Mesodermal cell (in vitro differentiated cells): ENCODE data around the gene SLC26A11.

Experiments
- H3K27ac ChIP-seq: 2 replicates; pipeline ENCODE4 v1.7.0; 2013; ENCODE audit warnings: mild to moderate bottlenecking, low read depth, low read length, moderate library complexity; ENCODE audit not compliant: severe bottlenecking
- H3K36me3 ChIP-seq: 2 replicates; pipeline ENCODE4 v1.7.1; 2013; ENCODE audit warnings: mild to moderate bottlenecking, low read length, moderate library complexity; ENCODE audit not compliant: control insufficient read depth, insufficient read depth
- H3K4me1 ChIP-seq: one replicate; pipeline ENCODE4 v1.7.1; 2013; ENCODE audit warnings: mild to moderate bottlenecking, low read length; ENCODE audit not compliant: insufficient read depth, control insufficient read depth, poor library complexity, severe bottlenecking
- H3K4me3 ChIP-seq: 2 replicates; pipeline ENCODE4 v1.7.0; 2013; ENCODE audit warnings: low read length, control low read depth, mild to moderate bottlenecking; ENCODE audit not compliant: insufficient read depth, poor library complexity, severe bottlenecking; ENCODE audit errors: extremely low read depth
- H3K9me3 ChIP-seq: 2 replicates; pipeline ENCODE4 v1.7.1; 2013; ENCODE audit warnings: mild to moderate bottlenecking, low read length, moderate library complexity; ENCODE audit not compliant: control insufficient read depth
- WGBS, 2 experiments: methylation state at CpG; one replicate each; pipeline ENCODE4 v1.1.5; 2013; ENCODE audit warnings: missing lambda C conversion rate in 2 of 2; ENCODE audit not compliant: insufficient coverage in 2 of 2; 5-methylcytosine and 5-hydroxymethylcytosine counted together

SLC26A11 gene

GRCh38 chr17:80224683-80225082, 4.5 kb downstream of the SLC26A11 start:
- Histone ChIP-seq H3K27ac (no peak overlapping the region), H3K36me3 (peaks cover 21% of the 10 kb centered on the region), H3K9me3 (no peaks in the 10 kb centered on the region), H3K4me1 (peaks cover 9% of the 10 kb centered on the region), H3K4me3 (no peak overlapping the region)
- WGBS, 2 experiments, result 74 to 96% methylated on average over 3 to 4 of the region's 6 CpGs

DNA sequence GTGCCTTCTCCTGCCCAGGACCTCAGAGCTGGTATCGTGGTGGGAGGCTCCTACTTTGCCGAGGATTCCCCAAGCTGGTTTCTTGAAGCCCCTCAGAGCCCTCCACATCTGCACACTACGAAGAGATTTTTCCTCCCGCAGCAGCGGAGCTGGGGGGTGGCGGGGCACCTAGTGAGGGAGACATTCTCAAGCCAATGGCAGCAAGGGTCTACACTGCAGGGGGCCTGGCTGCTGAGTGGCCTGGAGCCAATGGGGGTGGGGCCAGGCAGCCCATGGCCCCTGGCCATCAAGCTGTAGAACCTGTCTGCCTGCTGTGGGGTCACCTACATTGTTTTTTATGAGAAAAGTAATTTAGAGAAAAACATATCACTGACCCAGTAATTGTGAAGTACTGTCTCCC, 5.0 kb downstream of the SLC26A11 start:
- H3K27ac ChIP-seq, result no peak overlapping the region
- no peaks in the 10 kb centered on the region for H3K9me3 ChIP-seq
- peaks cover 21% of the 10 kb centered on the region for H3K36me3 ChIP-seq
- 58 to 90% methylated on average over 2 of the region's 6 CpGs for WGBS, 2 experiments
- no peak overlapping the region for H3K4me3 ChIP-seq
- peaks cover 9% of the 10 kb centered on the region for H3K4me1 ChIP-seq

DNA sequence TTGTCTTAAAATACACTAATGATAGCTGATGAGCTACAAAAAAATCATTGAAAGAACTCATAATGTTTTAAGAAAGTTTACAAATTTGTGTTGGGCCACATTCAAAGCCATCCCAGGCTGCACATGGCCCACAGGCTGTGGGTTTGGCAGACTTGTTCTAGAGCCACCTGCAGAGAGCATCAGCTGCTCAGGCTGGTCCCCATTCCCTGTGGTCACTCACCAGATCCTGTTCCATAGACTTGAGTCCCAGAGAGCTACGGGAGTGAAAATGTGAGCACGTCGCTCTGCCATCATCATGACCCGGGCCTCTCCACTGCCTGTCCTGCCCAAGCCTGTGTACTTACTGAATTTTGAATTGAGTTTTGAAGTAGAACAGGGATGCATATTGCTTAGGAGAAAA, 6.9 kb downstream of the SLC26A11 start:
- Histone ChIP-seq H3K4me3 (no peak overlapping the region), H3K9me3 (peaks cover 6% of the 10 kb centered on the region), H3K36me3 (peaks cover 38% of the 10 kb centered on the region), H3K27ac (no peak overlapping the region), H3K4me1 (no peaks in the 10 kb centered on the region)
- WGBS, 2 experiments, result 91 to 97% methylated on average over 4 of the region's 4 CpGs

GRCh38 chr17:80227666-80228065, 7.4 kb downstream of the SLC26A11 start:
- H3K9me3 ChIP-seq, result peaks cover 11% of the 10 kb centered on the region
- H3K4me3 ChIP-seq, result no peak overlapping the region
- no peak overlapping the region for H3K27ac ChIP-seq
- 83 to 93% methylated on average over 10 of the region's 11 CpGs for WGBS, 2 experiments
- H3K36me3 ChIP-seq, result peaks cover 39% of the 10 kb centered on the region
- H3K4me1 ChIP-seq, result no peaks in the 10 kb centered on the region

GRCh38 chr17:80228477-80228876, 8.2 kb downstream of the SLC26A11 start:
- H3K36me3 ChIP-seq, result peaks cover 39% of the 10 kb centered on the region
- no peak overlapping the region for H3K4me3 ChIP-seq
- no peaks in the 10 kb centered on the region for H3K4me1 ChIP-seq
- peaks cover 17% of the 10 kb centered on the region for H3K9me3 ChIP-seq
- H3K27ac ChIP-seq, result no peak overlapping the region
- WGBS, 2 experiments, result 87 to 90% methylated on average over 13 to 14 of the region's 14 CpGs

GRCh38 chr17:80229011-80229410, 8.8 kb downstream of the SLC26A11 start:
- 85 to 92% methylated on average over 4 of the region's 4 CpGs for WGBS, 2 experiments
- Histone ChIP-seq H3K36me3 (peaks cover 36% of the 10 kb centered on the region), H3K9me3 (peaks cover 17% of the 10 kb centered on the region), H3K4me1 (no peaks in the 10 kb centered on the region), H3K27ac (no peak overlapping the region), H3K4me3 (no peak overlapping the region)

DNA sequence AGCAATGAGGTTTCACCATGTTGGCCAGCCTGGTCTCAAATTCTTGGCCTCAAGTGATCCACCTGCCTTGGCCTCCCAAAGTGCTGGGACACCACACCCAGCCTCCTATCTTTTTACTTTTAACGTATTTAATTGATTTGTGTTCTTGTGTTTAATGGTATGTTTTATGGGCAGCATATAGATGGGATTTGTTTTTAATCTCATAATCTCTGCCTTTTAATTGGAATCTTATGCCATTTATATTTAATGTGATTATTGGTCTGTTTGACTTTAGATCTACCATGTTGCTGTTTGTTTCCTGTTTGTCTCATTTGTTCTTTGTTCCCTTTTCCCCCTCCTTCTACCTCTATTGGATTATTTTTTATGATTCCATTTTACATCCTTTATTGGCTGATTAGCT, 12.2 kb downstream of the SLC26A11 start:
- Histone ChIP-seq H3K4me3 (no peak overlapping the region), H3K4me1 (no peaks in the 10 kb centered on the region), H3K36me3 (peaks cover 46% of the 10 kb centered on the region), H3K27ac (no peak overlapping the region), H3K9me3 (peaks cover 17% of the 10 kb centered on the region)
- WGBS, 2 experiments, result no CpG with 5 or more reads among the region's 1 CpG

- WGBS, 2 experiments, result 95 to 100% methylated on average over 2 to 3 of the region's 3 CpGs
- H3K36me3 ChIP-seq, result peaks cover 52% of the 10 kb centered on the region
These were observed 13.0 kb downstream of the SLC26A11 start for GRCh38 chr17:80233202-80233601.

DNA sequence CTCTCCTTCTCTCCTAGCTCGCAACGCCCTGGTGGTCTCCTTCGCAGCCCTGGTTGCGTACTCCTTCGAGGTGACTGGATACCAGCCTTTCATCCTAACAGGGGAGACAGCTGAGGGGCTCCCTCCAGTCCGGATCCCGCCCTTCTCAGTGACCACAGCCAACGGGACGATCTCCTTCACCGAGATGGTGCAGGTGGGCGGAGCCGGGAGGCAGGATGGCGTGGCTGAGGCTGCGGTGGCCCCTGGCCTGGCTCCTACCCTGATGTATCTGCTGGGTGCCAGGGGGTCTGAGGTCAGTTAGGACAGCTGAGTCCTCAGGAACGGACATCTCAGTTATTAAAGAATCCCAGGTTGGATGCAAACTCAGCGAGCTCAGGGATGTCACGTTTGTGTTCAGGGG, 16.7 kb downstream of the SLC26A11 start:
- H3K4me1 ChIP-seq, result no peaks in the 10 kb centered on the region
- peaks cover 14% of the 10 kb centered on the region for H3K9me3 ChIP-seq
- 86 to 89% methylated on average over 11 to 17 of the region's 17 CpGs for WGBS, 2 experiments
- peaks cover 60% of the 10 kb centered on the region for H3K36me3 ChIP-seq
- H3K27ac ChIP-seq, result no peak overlapping the region
- no peak overlapping the region for H3K4me3 ChIP-seq

More at GRCh38 chr17:80233202-80233601, 13.0 kb downstream of the SLC26A11 start:
- Histone ChIP-seq H3K4me1 (no peaks in the 10 kb centered on the region), H3K9me3 (peaks cover 17% of the 10 kb centered on the region), H3K27ac (no peak overlapping the region), H3K4me3 (no peak overlapping the region)

GRCh38 chr17:80237386-80237785, 17.2 kb downstream of the SLC26A11 start:
- peaks cover 9% of the 10 kb centered on the region for H3K9me3 ChIP-seq
- 94 to 97% methylated on average over 6 to 9 of the region's 10 CpGs for WGBS, 2 experiments
- H3K36me3 ChIP-seq, result peaks cover 56% of the 10 kb centered on the region
- H3K27ac ChIP-seq, result no peak overlapping the region
- no peak overlapping the region for H3K4me3 ChIP-seq
- no peaks in the 10 kb centered on the region for H3K4me1 ChIP-seq

DNA sequence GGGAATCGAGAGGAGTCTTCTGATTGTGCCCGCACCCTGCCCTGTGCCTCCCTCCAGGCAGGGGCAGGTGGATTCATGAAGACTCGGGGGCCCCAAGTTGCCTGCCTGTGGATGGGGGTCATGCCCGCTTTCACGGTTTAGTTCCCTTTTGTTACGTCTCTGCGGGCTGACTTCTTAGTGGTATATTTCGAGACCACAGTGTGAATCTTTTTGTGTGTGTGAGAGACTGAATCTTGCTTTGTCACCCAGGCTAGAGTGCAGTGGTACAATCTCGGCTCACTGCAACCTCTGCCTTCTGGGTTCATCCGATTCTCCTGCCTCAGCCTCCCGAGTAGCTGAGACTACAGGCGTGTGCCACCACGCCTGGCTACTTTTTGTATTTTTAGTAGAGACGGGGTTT, 22.3 kb downstream of the SLC26A11 start:
- Histone ChIP-seq H3K9me3 (no peaks in the 10 kb centered on the region), H3K4me1 (no peaks in the 10 kb centered on the region), H3K4me3 (no peak overlapping the region), H3K27ac (no peak overlapping the region), H3K36me3 (peaks cover 60% of the 10 kb centered on the region)
- WGBS, 2 experiments, result 80 to 83% methylated on average over 9 to 10 of the region's 14 CpGs
